ENCODE results near the gene P4HTM. TPM values are rescaled to one million over a fixed set of nuclear protein-coding genes. Genes with fewer than 3 reads are reported as not detected.

P4HTM gene
- polyA plus RNA-seq, 1 donor, result 15.6 TPM

DNA sequence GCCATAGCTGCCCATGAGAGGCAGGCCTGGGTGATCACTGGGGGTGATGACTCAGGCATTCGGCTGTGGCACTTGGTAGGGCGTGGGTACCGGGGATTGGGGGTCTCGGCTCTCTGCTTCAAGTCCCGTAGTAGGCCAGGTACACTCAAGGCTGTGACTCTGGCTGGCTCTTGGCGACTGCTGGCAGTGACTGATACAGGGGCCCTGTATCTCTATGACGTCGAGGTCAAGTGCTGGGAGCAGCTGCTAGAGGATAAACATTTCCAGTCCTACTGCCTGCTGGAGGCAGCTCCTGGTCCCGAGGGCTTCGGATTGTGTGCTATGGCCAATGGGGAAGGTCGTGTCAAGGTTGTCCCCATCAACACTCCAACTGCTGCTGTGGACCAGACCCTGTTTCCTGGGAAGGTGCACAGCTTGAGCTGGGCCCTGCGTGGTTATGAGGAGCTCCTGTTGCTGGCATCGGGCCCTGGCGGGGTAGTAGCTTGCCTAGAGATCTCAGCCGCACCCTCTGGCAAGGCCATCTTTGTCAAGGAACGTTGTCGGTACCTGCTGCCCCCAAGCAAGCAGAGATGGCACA is 22.5 kb downstream of the P4HTM start:
- no peak for DNase-seq

DNA sequence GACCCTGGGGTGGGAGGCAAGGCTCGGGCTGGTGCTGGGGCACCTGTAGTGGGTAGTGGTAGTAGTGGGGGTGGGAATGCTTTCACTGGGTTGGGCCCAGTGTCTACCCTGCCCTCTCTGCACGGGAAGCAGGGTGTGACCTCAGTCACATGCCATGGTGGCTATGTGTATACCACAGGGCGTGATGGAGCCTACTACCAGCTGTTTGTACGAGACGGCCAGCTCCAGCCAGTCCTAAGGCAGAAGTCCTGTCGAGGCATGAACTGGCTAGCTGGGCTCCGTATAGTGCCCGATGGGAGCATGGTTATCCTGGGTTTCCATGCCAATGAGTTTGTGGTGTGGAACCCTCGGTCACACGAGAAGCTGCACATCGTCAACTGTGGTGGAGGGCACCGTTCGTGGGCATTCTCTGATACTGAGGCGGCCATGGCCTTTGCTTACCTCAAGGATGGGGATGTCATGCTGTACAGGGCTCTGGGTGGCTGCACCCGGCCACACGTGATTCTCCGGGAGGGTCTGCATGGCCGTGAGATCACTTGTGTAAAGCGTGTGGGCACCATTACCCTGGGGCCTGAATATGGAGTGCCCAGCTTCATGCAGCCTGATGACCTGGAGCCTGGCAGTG is 23.2 kb downstream of the P4HTM start:
- no peak for DNase-seq

DNA sequence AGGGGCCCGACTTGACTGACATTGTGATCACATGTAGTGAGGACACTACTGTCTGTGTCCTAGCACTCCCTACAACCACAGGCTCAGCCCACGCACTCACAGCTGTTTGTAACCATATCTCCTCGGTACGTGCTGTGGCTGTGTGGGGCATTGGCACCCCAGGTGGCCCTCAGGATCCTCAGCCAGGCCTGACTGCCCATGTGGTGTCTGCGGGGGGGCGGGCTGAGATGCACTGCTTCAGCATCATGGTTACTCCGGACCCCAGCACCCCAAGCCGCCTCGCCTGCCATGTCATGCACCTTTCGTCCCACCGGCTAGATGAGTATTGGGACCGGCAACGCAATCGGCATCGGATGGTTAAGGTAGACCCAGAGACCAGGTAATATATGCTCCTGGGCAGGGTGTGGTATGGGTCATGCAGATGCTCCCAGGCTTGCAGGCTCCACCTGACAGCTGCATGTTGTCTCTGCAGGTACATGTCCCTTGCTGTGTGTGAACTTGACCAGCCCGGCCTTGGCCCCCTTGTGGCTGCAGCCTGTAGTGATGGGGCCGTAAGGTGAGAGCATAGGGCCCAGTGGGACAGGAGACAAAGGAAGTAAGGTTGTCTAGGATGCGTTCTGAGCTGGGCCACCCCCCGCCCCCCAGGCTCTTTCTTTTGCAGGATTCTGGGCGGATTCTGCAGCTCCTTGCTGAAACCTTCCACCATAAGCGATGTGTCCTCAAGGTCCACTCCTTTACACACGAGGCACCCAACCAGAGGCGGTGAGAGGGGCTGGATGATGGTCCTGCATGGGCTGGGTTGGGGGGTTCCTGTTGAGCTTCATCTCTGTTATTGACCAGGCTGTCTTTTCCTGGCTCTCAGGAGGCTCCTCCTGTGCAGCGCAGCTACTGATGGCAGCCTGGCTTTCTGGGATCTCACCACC is 24.0 kb downstream of the P4HTM start:
- no peak for DNase-seq

- no peak for DNase-seq
Measured at GRCh38 chr3:49015072-49015471, 25.0 kb downstream of the P4HTM start.

DNA sequence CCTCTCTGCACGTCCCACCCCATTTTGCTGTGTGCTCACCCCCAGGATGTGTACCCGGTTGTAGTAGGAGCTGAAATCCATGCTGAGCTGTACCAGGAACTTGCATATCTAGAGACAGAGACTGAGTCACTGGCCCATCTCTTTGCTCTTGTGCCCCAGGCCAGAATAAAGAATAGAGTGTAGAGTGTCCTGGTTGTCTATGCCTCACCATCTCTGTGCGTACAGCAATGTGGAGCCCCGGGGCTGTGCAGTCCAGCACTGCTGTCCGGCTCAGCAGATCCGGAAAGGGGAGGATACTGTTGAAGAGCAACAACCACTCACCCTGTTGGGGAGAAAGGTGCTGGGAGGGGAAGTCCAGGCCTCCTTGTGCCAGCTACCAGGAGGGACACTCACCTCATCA is 25.7 kb downstream of the P4HTM start:
- no peak for DNase-seq

GRCh38 chr3:49016414-49017228 is 26.6 kb downstream of the P4HTM start:
- DNase-seq, result no peak

- no peak for DNase-seq
Measured at GRCh38 chr3:49017229-49017970, 27.4 kb downstream of the P4HTM start.

GRCh38 chr3:49017971-49018706 is 28.1 kb downstream of the P4HTM start, which contains the start of gene DALRD3:
TSS of gene DALRD3 (minus strand) at chr3:49018580. CDS start at chr3:49018564, 16 bp downstream.
- DNase-seq, result peak; percentile 69

- no peak for DNase-seq
Measured at GRCh38 chr3:49018707-49019006, 28.6 kb downstream of the P4HTM start.

DNA sequence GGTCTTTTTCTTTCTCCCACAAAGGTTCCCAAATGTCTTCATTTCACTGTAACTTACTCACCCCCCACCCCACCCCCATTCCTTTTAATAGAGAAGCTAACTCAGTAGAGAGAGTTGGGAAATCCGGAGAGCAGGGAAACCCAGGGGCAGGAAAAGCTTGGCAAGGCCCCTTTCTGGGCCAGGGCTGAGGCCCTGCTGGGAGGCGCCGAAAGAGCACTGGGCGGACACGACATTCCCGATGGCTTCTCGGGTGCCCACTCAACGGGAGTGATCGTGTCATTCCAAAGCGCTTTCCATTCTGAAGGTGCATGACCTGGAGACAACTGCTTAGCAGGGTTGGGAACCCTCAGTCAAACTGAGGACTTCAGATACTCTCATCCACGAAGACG is 29.9 kb downstream of the P4HTM start:
- DNase-seq, result no peak

- DNase-seq, result peak; percentile 38
Measured at GRCh38 chr3:49020330-49021212, 30.5 kb downstream of the P4HTM start.

DNA sequence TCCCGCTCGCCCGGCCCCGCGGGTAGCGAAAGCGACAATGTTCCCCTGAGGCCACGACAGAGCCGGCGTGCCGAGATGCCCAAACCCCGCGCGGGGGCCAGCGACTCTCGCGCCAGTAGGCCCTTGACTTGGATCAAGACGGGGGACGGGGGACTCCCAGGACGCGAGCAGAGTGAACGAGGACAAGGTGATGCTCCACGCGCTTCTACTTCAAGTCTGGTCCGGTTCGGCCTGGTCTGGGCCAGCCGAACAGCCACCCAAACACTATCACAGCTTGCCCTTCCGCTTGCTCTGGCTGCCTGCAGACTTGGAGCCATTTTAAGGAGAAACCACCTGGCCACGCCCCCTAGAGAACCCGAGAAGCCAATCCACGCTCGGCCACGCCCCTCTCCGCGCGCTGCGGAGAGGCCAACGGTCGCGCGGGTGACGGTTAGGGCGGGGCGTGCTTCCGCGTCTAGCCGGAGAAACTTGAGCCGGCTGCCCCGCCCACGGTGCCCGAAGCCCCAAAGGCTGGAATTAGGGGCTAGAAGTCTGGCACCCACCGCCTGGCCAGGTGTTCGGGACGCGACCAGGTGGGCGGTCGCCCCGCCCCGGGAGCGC is 31.3 kb downstream of the P4HTM start:
- peak; percentile 99 for DNase-seq

DNA sequence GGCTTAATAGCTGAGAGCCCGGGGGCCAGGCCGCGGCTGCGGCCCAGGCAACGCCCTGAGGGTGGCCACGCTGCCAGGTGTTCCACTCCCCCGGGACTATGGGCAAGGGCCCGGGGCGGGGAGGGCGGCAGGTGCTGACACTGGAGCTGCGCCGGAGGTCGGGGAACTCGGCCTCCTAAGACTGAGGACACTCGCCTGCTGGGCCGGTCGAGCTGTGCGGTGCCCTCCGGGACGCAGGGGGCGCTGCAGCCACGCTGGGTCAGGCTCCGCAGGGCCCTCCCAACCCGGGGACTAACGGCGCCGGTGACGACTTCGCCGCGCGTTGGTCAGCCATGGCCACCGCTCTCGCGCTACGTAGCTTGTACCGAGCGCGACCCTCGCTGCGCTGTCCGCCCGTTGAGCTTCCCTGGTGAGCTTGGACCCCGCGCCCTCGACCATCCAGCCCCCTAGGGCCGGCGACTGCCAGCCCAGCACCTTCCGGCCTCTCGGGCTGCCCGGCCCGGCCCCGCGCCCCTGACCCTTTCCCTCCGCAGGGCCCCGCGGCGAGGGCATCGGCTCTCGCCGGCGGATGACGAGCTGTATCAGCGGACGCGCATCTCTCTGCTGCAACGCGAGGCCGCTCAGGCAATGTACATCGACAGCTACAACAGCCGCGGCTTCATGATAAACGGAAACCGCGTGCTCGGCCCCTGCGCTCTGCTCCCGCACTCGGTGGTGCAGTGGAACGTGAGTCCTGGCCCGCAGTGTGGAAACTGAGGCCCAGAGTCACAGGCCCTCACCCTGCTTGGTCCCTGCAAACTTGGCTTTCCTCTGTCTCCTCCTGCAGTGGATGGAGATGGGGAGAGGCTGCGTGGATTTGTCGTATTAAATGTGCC is 32.0 kb downstream of the P4HTM start, which contains the start of gene NDUFAF3:
TSS of gene NDUFAF3 (plus strand) at position 309 of the 875 bp plus-strand sequence. CDS start at position 333, 24 bp downstream.
- DNase-seq, result peak; percentile 95

DNA sequence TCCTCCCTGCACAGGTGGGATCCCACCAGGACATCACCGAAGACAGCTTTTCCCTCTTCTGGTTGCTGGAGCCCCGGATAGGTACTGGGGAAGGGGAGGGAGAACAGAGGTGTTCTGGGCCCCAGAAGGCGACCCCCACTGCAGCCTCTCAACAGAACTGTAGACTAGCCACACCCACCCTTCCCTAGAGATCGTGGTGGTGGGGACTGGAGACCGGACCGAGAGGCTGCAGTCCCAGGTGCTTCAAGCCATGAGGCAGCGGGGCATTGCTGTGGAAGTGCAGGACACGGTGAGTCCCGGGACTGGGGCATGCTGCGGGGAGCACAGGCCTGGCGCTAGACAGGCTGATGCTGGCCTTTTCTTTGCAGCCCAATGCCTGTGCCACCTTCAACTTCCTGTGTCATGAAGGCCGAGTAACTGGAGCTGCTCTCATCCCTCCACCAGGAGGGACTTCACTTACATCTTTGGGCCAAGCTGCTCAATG is 32.7 kb downstream of the P4HTM start:
- DNase-seq, result no peak

GRCh38 chr3:49023775-49024174 is 33.7 kb downstream of the P4HTM start:
- DNase-seq, result no peak

- DNase-seq, result no peak
Measured at GRCh38 chr3:49024449-49024848, 34.4 kb downstream of the P4HTM start.

DNA sequence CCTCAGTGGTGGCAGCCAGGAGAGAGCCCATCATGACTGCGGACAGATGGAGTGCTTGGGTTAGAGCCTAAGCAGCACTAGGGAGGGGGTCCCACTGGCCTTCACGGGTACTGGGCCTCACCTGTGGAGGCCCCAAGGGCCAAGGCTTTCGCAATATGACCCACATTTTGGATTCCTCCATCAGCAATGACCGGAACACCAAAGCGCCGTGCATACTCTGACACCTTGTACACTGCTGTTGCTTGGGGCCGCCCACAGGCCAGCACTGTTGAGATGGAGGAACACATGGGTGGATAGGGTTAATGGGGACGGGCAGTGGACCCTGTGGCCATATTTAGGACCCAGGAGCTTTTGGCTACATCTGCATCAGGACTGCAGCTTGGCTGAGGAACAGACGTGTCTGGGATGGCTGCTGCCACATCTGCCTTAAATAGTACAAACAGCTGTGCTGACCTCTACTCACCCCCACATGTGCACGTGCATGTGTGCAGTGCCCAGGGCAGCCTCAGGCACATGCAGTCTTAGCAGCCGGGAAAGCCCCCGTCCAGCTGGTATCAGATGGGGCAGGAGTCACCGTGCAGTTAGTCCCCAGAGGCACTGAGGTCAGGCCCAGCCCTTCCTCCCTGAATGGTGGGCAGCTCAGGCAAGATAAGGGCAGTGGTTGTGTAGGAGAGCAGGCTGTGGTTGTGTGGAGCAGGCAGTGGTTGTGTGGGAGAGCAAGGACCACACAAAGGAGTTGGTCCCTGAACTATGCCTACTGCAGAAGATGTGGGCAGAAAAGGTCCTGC is 35.2 kb downstream of the P4HTM start:
- no peak for DNase-seq

Data from hindlimb muscle (tissue), 1 donor.